ENCODE data around the gene YTHDC1.

Gene YTHDC1

DNA sequence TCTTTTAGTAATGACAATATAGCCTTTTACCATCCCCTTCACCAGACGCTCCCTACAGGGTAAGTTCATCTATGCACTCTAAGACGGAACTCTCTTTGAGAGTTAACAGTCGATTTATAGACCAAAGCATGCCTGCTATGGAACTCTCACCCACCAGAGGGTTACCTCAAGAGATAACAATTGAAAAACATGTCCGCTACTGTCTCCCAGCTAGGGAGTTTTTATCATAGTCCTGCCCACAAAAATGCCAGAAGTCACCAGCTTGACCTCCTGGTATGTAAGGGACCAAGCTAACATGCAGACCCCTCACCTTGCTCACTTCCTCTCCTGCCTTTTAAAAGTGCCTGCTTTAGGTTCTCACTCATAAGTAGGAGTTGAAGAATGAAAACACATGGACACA lies 16.7 kb upstream of the YTHDC1 start:
- H3K27me3 ChIP-seq (ENCODE audit: insufficient read depth, low read length, poor library complexity, severe bottlenecking) = no peaks in the 10 kb centered on the region
- H3K9me3 ChIP-seq (ENCODE audit: insufficient read depth, low read depth, low read length) = no peaks in the 10 kb centered on the region
- TF ChIP-seq EZH2phosphoT487 (IDR thresholded peaks at IDR 0.05; ENCODE audit: borderline replicate concordance) = no peak
- TF ChIP-seq, protein P1, sequence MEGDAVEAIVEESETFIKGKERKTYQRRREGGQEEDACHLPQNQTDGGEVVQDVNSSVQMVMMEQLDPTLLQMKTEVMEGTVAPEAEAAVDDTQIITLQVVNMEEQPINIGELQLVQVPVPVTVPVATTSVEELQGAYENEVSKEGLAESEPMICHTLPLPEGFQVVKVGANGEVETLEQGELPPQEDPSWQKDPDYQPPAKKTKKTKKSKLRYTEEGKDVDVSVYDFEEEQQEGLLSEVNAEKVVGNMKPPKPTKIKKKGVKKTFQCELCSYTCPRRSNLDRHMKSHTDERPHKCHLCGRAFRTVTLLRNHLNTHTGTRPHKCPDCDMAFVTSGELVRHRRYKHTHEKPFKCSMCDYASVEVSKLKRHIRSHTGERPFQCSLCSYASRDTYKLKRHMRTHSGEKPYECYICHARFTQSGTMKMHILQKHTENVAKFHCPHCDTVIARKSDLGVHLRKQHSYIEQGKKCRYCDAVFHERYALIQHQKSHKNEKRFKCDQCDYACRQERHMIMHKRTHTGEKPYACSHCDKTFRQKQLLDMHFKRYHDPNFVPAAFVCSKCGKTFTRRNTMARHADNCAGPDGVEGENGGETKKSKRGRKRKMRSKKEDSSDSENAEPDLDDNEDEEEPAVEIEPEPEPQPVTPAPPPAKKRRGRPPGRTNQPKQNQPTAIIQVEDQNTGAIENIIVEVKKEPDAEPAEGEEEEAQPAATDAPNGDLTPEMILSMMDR (conservative IDR thresholded peaks at IDR 0.05; ENCODE audit: low read length) = no peak
- H3K9ac ChIP-seq (ENCODE audit: low read depth, low read length, poor library complexity, severe bottlenecking) = no peak overlapping the region
- no peaks in the 10 kb centered on the region for H3K79me2 ChIP-seq (ENCODE audit: insufficient read depth, low read length)
- no peaks in the 10 kb centered on the region for H3K4me1 ChIP-seq (ENCODE audit: insufficient read depth, low read length, poor library complexity, severe bottlenecking)
- no peak overlapping the region for H3K4me2 ChIP-seq (ENCODE audit: low read depth, low read length, poor library complexity, severe bottlenecking)
- H4K20me1 ChIP-seq (ENCODE audit: insufficient read depth, low read length, poor library complexity, severe bottlenecking) = no peaks in the 10 kb centered on the region
- no peaks in the 10 kb centered on the region for H3K9me2 ChIP-seq (replicated peaks; ENCODE audit: low read depth, low read length)
- H3F3A ChIP-seq (ENCODE audit: low read depth) = no peaks in the 10 kb centered on the region
- H3K36me3 ChIP-seq (ENCODE audit: insufficient read depth, low read length) = no peaks in the 10 kb centered on the region
- no peak overlapping the region for H3K4me3 ChIP-seq (ENCODE audit: low read length, poor library complexity, severe bottlenecking)
- no peak overlapping the region for H2AFZ ChIP-seq (ENCODE audit: low read length)

DNA sequence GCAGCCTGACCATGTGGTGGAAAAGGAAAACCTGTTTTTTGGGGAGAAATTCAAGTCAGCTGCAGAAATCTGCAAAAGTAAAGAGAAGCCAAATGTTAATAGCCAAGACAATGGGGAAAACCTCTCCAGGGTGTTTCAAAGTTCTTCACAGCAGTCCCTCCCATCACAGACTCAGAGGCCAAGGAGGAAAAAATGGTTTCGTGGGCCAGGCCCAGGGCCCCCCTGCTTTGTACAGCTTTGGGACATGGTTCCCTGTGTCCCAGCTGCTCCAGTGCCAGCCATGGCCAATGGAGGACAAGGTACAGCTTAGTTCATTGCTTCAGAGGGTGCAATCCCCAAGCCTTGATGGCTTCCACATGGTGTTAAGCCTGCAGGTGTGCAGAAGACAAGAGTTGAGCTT lies 15.2 kb upstream of the YTHDC1 start:
- H3K9me2 ChIP-seq (replicated peaks; ENCODE audit: low read depth, low read length) = no peaks in the 10 kb centered on the region
- no peaks in the 10 kb centered on the region for H3K9me3 ChIP-seq (ENCODE audit: insufficient read depth, low read depth, low read length)
- H3K79me2 ChIP-seq (ENCODE audit: insufficient read depth, low read length) = no peaks in the 10 kb centered on the region
- H3K36me3 ChIP-seq (ENCODE audit: insufficient read depth, low read length) = no peaks in the 10 kb centered on the region
- H3K4me3 ChIP-seq (ENCODE audit: low read length, poor library complexity, severe bottlenecking) = no peak overlapping the region
- no peak overlapping the region for H3K4me2 ChIP-seq (ENCODE audit: low read depth, low read length, poor library complexity, severe bottlenecking)
- no peaks in the 10 kb centered on the region for H3F3A ChIP-seq (ENCODE audit: low read depth)
- H2AFZ ChIP-seq (ENCODE audit: low read length) = no peak overlapping the region
- no peak for TF ChIP-seq EZH2phosphoT487 (IDR thresholded peaks at IDR 0.05; ENCODE audit: borderline replicate concordance)
- TF ChIP-seq, protein P1 (conservative IDR thresholded peaks at IDR 0.05; ENCODE audit: low read length) = no peak
- no peaks in the 10 kb centered on the region for H3K4me1 ChIP-seq (ENCODE audit: insufficient read depth, low read length, poor library complexity, severe bottlenecking)
- no peaks in the 10 kb centered on the region for H4K20me1 ChIP-seq (ENCODE audit: insufficient read depth, low read length, poor library complexity, severe bottlenecking)
- no peak overlapping the region for H3K9ac ChIP-seq (ENCODE audit: low read depth, low read length, poor library complexity, severe bottlenecking)
- no peaks in the 10 kb centered on the region for H3K27me3 ChIP-seq (ENCODE audit: insufficient read depth, low read length, poor library complexity, severe bottlenecking)

DNA sequence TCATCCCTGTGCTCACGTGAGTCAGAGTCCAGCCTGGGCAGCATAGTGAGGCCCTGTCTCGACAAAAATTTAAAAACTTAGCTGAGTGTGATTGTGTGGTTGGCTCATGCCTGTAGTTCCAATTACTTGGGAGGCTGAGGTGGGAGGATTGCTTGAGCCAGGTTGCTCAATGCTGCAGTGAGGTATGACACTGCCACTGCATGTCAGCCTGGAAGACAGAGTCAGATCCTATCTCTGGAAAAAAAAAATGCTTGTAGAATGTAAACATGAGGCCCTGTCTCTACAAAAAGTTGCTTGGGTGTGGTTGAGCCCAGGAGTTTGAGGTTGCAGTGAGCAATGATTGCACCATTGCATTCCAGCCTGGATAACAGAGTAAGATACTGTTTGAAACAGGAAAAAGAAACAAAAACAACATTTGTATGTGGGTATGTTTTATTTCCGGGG lies 11.3 kb upstream of the YTHDC1 start:
- Histone ChIP-seq H3K4me3 (ENCODE audit: low read length, poor library complexity, severe bottlenecking) (no peak overlapping the region), H2AFZ (ENCODE audit: low read length) (no peak overlapping the region), H3K79me2 (ENCODE audit: insufficient read depth, low read length) (no peaks in the 10 kb centered on the region), H3F3A (ENCODE audit: low read depth) (no peaks in the 10 kb centered on the region), H3K36me3 (ENCODE audit: insufficient read depth, low read length) (no peaks in the 10 kb centered on the region), H3K9me2 (replicated peaks; ENCODE audit: low read depth, low read length) (no peaks in the 10 kb centered on the region), H3K9me3 (ENCODE audit: insufficient read depth, low read depth, low read length) (no peaks in the 10 kb centered on the region), H3K27me3 (ENCODE audit: insufficient read depth, low read length, poor library complexity, severe bottlenecking) (peaks cover 3% of the 10 kb centered on the region), H4K20me1 (ENCODE audit: insufficient read depth, low read length, poor library complexity, severe bottlenecking) (no peaks in the 10 kb centered on the region), H3K4me2 (ENCODE audit: low read depth, low read length, poor library complexity, severe bottlenecking) (no peak overlapping the region), H3K4me1 (ENCODE audit: insufficient read depth, low read length, poor library complexity, severe bottlenecking) (no peaks in the 10 kb centered on the region), H3K9ac (ENCODE audit: low read depth, low read length, poor library complexity, severe bottlenecking) (no peak overlapping the region)
- TF ChIP-seq, protein P1 (conservative IDR thresholded peaks at IDR 0.05; ENCODE audit: low read length) = no peak
- TF ChIP-seq EZH2phosphoT487 (IDR thresholded peaks at IDR 0.05; ENCODE audit: borderline replicate concordance) = no peak

All from Loucy (cell line).